GM19035 (cell line): ENCODE measurements around the gene EVPL.
A peak's percentile ranks its signal among the peaks of the same experiment; 100 is the strongest.
"Not testable (repeated sequence)": the region's sequence is repeated elsewhere in the genome, so short reads cannot be mapped to it uniquely, and the experiment has no call there.

Experiments used
- ATAC-seq: cut with Tn5 transposase; IDR thresholded peaks from one replicate; pipeline ENCODE4 v1.9.1; 2021; ENCODE audit not compliant: unreplicated experiment

EVPL gene

GRCh38 chr17:76000016-76000754 is 26.9 kb downstream of the EVPL start:
- ATAC-seq = no peak

- no peak for ATAC-seq
Observed at GRCh38 chr17:75998327-75998795, 28.7 kb downstream of the EVPL start.

- no peak for ATAC-seq
Observed at GRCh38 chr17:75996665-75997590, 30.2 kb downstream of the EVPL start.

GRCh38 chr17:75995385-75995925 is 31.7 kb downstream of the EVPL start:
- no peak for ATAC-seq

- no peak for ATAC-seq
Observed at GRCh38 chr17:75994802-75995370, 32.2 kb downstream of the EVPL start.

GRCh38 chr17:75991396-75991795 is 35.7 kb downstream of the EVPL start:
- ATAC-seq = no peak

GRCh38 chr17:75987041-75987440 is 40.1 kb downstream of the EVPL start:
- no peak for ATAC-seq

GRCh38 chr17:75985986-75986385 is 41.1 kb downstream of the EVPL start:
- no peak for ATAC-seq

GRCh38 chr17:75983501-75984181 is 43.5 kb downstream of the EVPL start:
- ATAC-seq = no peak

- ATAC-seq = no peak
Observed at GRCh38 chr17:75981019-75981615, 46.0 kb downstream of the EVPL start.

- no peak for ATAC-seq
Observed at GRCh38 chr17:75980188-75981018, 46.7 kb downstream of the EVPL start.

- ATAC-seq = peak; percentile 19
Observed at GRCh38 chr17:75979705-75980187, 47.4 kb downstream of the EVPL start.

- peak; percentile 88 for ATAC-seq
Observed at GRCh38 chr17:75978938-75979704, 48.0 kb downstream of the EVPL start, which contains the start of the genes ACOX1 and TEN1. Gene ACOX1, minus strand, starts transcription at chr17:75979166. Its CDS starts 93 bp downstream, at chr17:75979073. Gene TEN1, plus strand, starts transcription at chr17:75979240. Its CDS starts 6,953 bp downstream, at chr17:75986193.

- ATAC-seq = no peak
Observed at GRCh38 chr17:75976175-75976848, 50.8 kb downstream of the EVPL start.

GRCh38 chr17:75975757-75976174 is 51.3 kb downstream of the EVPL start:
- ATAC-seq = no peak

GRCh38 chr17:75975187-75975586 is 51.9 kb downstream of the EVPL start:
- ATAC-seq = not testable (repeated sequence)

- no peak for ATAC-seq
Observed at GRCh38 chr17:75970626-75971025, 56.5 kb downstream of the EVPL start.
